B cell (primary cell): ENCODE data around the gene DNM1.

Experiments used
- CTCF ChIP-seq: fragments of 200-600 bp; IDR thresholded peaks from one replicate; pipeline ENCODE4 v1.8.0; 2022; ENCODE audit warnings: antibody characterized with exemption, mild to moderate bottlenecking
- EZH2 ChIP-seq: IDR thresholded peaks from 2 replicates; pipeline ENCODE4 v1.6.1; 2012; ENCODE audit warnings: borderline replicate concordance, low read depth, mild to moderate bottlenecking, moderate library complexity, low read length; ENCODE audit not compliant: insufficient read depth, poor library complexity, severe bottlenecking

- TF ChIP-seq CTCF: no peak
- no peak for TF ChIP-seq EZH2
Measured at GRCh38 chr9:128265348-128265847, 62.2 kb downstream of the DNM1 start.
